Endothelial cell of umbilical vein (primary cell): Measurements from ENCODE around the gene GPR82. TPM values are rescaled to one million over a fixed set of nuclear protein-coding genes. Genes with fewer than 3 reads are reported as not detected.

ENCODE experiments used
- BruUV-seq: library from RNA; stranded (reverse); fragments of 400-500 nt; replicated peaks from 2 replicates; lab custom pipeline; 2021; lab: Mats Ljungman, UMichigan
- CTCF ChIA-PET: fragments of 300-600, 350-600 bp; sonication (Branson Sonifier 250); formaldehyde crosslinking; loops from one replicate; lab custom pipeline; 2021; ENCODE audit warnings: antibody characterized with exemption, inconsistent platforms; lab: Charles Lee
- POLR2A ChIA-PET: fragments of 300-600, 350-600 bp; sonication (Branson Sonifier 250); formaldehyde crosslinking; loops from one replicate; lab custom pipeline; 2021; ENCODE audit warnings: antibody characterized with exemption, inconsistent platforms; lab: Charles Lee
- DNase-seq: peaks from one replicate; pipeline ENCODE4 v3.0.0-alpha.2; 2011; ENCODE audit warnings: low read depth, low spot score
- FAIRE-seq: peaks from 2 replicates; lab custom pipeline; 2011; peaks lifted over from hg19 to GRCh38; lab: Jason Lieb, UNC
- H2AFZ ChIP-seq: 2 replicates; pipeline ENCODE4 v1.6.0; 2012; ENCODE audit warnings: low read depth, low read length, control low read depth, inconsistent platforms
- H3K27ac ChIP-seq: 2 replicates; pipeline ENCODE4 v1.5.1; 2011; ENCODE audit warnings: low read depth, mild to moderate bottlenecking, control low read depth, low read length, moderate library complexity; ENCODE audit not compliant: insufficient read depth
- H3K27me3 ChIP-seq, 2 experiments: 2 replicates each; pipeline versions ENCODE4 v1.6.0 to v1.6.1; 2011; ENCODE audit warnings: low read length in 2 of 2, mixed read lengths in 1 of 2; ENCODE audit not compliant: control insufficient read depth in 2 of 2, insufficient read depth in 2 of 2
- H3K36me3 ChIP-seq, 2 experiments: 2 replicates in 1 of 2; 3 replicates in 1 of 2; pipeline ENCODE4 v1.5.1; 2011; ENCODE audit warnings: low read length in 2 of 2, mild to moderate bottlenecking in 1 of 2, moderate library complexity in 1 of 2; ENCODE audit not compliant: control insufficient read depth in 2 of 2, insufficient read depth in 2 of 2; ENCODE audit errors: extremely low read depth in 1 of 2
- H3K4me1 ChIP-seq: 3 replicates; pipeline ENCODE4 v1.5.1; 2011; ENCODE audit warnings: mild to moderate bottlenecking, low read length; ENCODE audit not compliant: control insufficient read depth, insufficient read depth; ENCODE audit errors: extremely low read depth
- H3K4me2 ChIP-seq: 2 replicates; pipeline ENCODE4 v1.6.1; 2011; ENCODE audit warnings: low read length, control low read depth, mixed read lengths; ENCODE audit not compliant: insufficient read depth
- H3K4me3 ChIP-seq, 3 experiments: fragments of 200-600 bp in 1 of 3; sonication (generic), shearing (Covaris generic) in 1 of 3; replicated peaks in 1 of 3; 2 replicates each; pipeline ENCODE4 v1.5.1; 2011 to 2016; ENCODE audit warnings: control low read depth in 3 of 3, low read length in 3 of 3, mild to moderate bottlenecking in 2 of 3, inconsistent platforms in 1 of 3, low read depth in 1 of 3, moderate library complexity in 1 of 3; ENCODE audit not compliant: insufficient read depth in 1 of 3
- H3K79me2 ChIP-seq: 2 replicates; pipeline ENCODE4 v1.6.0; 2012; ENCODE audit warnings: low read length, inconsistent platforms; ENCODE audit not compliant: control insufficient read depth, insufficient read depth
- H3K9ac ChIP-seq: replicated peaks from 2 replicates; pipeline ENCODE3; 2011; ENCODE audit warnings: low read length, control low read depth; ENCODE audit not compliant: insufficient read depth; ENCODE audit errors: extremely low read depth
- H3K9me1 ChIP-seq: replicated peaks from 3 replicates; pipeline ENCODE4 v1.6.0; 2011; ENCODE audit warnings: mild to moderate bottlenecking, low read length; ENCODE audit not compliant: control insufficient read depth, insufficient read depth; ENCODE audit errors: extremely low read depth
- H3K9me3 ChIP-seq: replicated peaks from 2 replicates; pipeline ENCODE4 v1.5.1; 2012; ENCODE audit warnings: low read length, inconsistent platforms; ENCODE audit not compliant: control insufficient read depth, insufficient read depth
- H4K20me1 ChIP-seq: replicated peaks from 2 replicates; pipeline ENCODE3; 2011; ENCODE audit warnings: mild to moderate bottlenecking, low read length; ENCODE audit not compliant: control insufficient read depth, insufficient read depth; ENCODE audit errors: extremely low read depth
- CTCF ChIP-seq, 2 donors: IDR thresholded peaks; 1 replicate in 1 of 2; 2 replicates in 1 of 2; pipeline ENCODE4 v1.5.1; 2011; ENCODE audit warnings: low read length in 2 of 2, mild to moderate bottlenecking in 2 of 2, moderate library complexity in 2 of 2, control low read depth in 1 of 2, inconsistent platforms in 1 of 2, low read depth in 1 of 2; ENCODE audit not compliant: insufficient read depth in 1 of 2; ENCODE audit errors: extremely low read depth in 1 of 2
- EZH2 ChIP-seq: IDR thresholded peaks from 2 replicates; pipeline ENCODE4 v1.6.1; 2012; ENCODE audit warnings: borderline replicate concordance, low read depth, mild to moderate bottlenecking, moderate library complexity, low read length, inconsistent platforms; ENCODE audit not compliant: severe bottlenecking
- FOS ChIP-seq: IDR thresholded peaks from 2 replicates; pipeline ENCODE4 v1.6.1; 2011; ENCODE audit warnings: mild to moderate bottlenecking, low read length, moderate library complexity, borderline replicate concordance; ENCODE audit not compliant: insufficient read depth
- GATA2 ChIP-seq: IDR thresholded peaks from 2 replicates; pipeline ENCODE4 v1.7.0; 2011; ENCODE audit warnings: low read depth, mild to moderate bottlenecking, moderate library complexity, mixed read lengths, low read length; ENCODE audit not compliant: insufficient read length, insufficient read depth
- JUN ChIP-seq: IDR thresholded peaks from 2 replicates; pipeline ENCODE4 v1.6.1; 2011; ENCODE audit warnings: borderline replicate concordance, low read depth; ENCODE audit not compliant: insufficient read length, insufficient read depth
- MAX ChIP-seq: IDR thresholded peaks from 2 replicates; pipeline ENCODE4 v1.6.1; 2011; ENCODE audit not compliant: insufficient read depth, insufficient read length
- MYC ChIP-seq: IDR thresholded peaks from one replicate; pipeline ENCODE4 v1.6.1; 2011; ENCODE audit warnings: mild to moderate bottlenecking, low read depth, low read length
- POLR2A ChIP-seq: IDR thresholded peaks from 2 replicates; pipeline ENCODE4 v1.6.1; 2012; ENCODE audit warnings: low read depth, mild to moderate bottlenecking, control low read depth, low read length
- POLR2AphosphoS5 ChIP-seq: IDR thresholded peaks from 2 replicates; pipeline ENCODE4 v1.6.1; 2012; ENCODE audit warnings: low read depth, mild to moderate bottlenecking, control low read depth, low read length, moderate library complexity; ENCODE audit not compliant: insufficient read depth
- dilution Hi-C: fragments of 300-500 bp; cut with MboI; formaldehyde crosslinking; loops from one replicate; pipeline ENCODE4 v1.15.0; 2019; ENCODE audit warnings: low sequenced_read_pairs; ENCODE audit not compliant: extremely low pct_ligation_motif_present
- intact Hi-C: fragments of 100-400 bp; cut with micrococcal nuclease; formaldehyde crosslinking; loops from one replicate; pipeline ENCODE4 v1.10.0; 2022
- polyA plus RNA-seq, 4 experiments: library from polyadenylated mRNA; depleted of rRNA in 3 of 4; stranded (reverse) in 3 of 4; unstranded in 1 of 4; fragments of >200 nt; gene quantifications; 2 replicates each; pipeline versions ENCODE4 v1.2.1 to v1.2.3, GENCODE V29; 2011 to 2012; ENCODE audit warnings: missing spikeins in 1 of 4
- total RNA-seq: library from RNA; stranded (reverse); gene quantifications from 2 replicates; pipeline ENCODE4 v1.2.3, GENCODE V29; 2021

GPR82 gene
- total and polyA plus RNA-seq, 2 donors (not counting 3 experiments of a cell fraction or from before 2014, with no cell fraction given): not detected

- ChIA-PET POLR2A (no interaction called here), CTCF (no interaction called here)
- Histone ChIP-seq H3K4me2 (no peak overlapping the region), H4K20me1 (no peaks in the 10 kb centered on the region), H3K27ac (no peak overlapping the region), H3K79me2 (no peaks in the 10 kb centered on the region), H3K4me1 (no peaks in the 10 kb centered on the region), H3K27me3 (no peaks in the 10 kb centered on the region), H3K9ac (no peak overlapping the region), H3K4me3 (no peak overlapping the region), H3K9me3 (no peaks in the 10 kb centered on the region), H2AFZ (no peak overlapping the region), H3K9me1 (no peaks in the 10 kb centered on the region), H3K36me3 (no peaks in the 10 kb centered on the region)
- intact Hi-C loops (no loop called here), dilution Hi-C loops (no loop called here)
- TF ChIP-seq POLR2A (no peak), MAX (no peak), POLR2AphosphoS5 (no peak), CTCF (IDR thresholded peaks at IDR 0.05; ENCODE audit: extremely low read depth in 1 of 2, insufficient read depth in 1 of 2, low read depth in 1 of 2, low read length in 2 of 2) (no peak), EZH2 (no peak)
- FAIRE-seq (no peak), DNase-seq (no peak)
- BruUV-seq: no TSS peak
Measured at GRCh38 chrX:41737065-41737464, 13.1 kb downstream of the GPR82 start.

GRCh38 chrX:41739871-41740270, 15.9 kb downstream of the GPR82 start:
- intact Hi-C loops: no loop called here
- dilution Hi-C loops: no loop called here
- Histone ChIP-seq H3K4me2 (no peak overlapping the region), H3K9me3 (no peaks in the 10 kb centered on the region), H2AFZ (no peak overlapping the region), H3K4me3 (no peak overlapping the region), H3K9ac (no peak overlapping the region), H3K27me3 (no peaks in the 10 kb centered on the region), H3K9me1 (no peaks in the 10 kb centered on the region), H3K79me2 (no peaks in the 10 kb centered on the region), H3K27ac (no peak overlapping the region), H3K4me1 (no peaks in the 10 kb centered on the region), H4K20me1 (no peaks in the 10 kb centered on the region), H3K36me3 (no peaks in the 10 kb centered on the region)
- no peak for DNase-seq
- CTCF ChIA-PET: no interaction called here
- no TSS peak for BruUV-seq
- peak; percentile 57 for FAIRE-seq
- no peak for TF ChIP-seq POLR2A
- no peak for TF ChIP-seq EZH2
- no peak for TF ChIP-seq POLR2AphosphoS5
- no peak for TF ChIP-seq FOS
- TF ChIP-seq CTCF (IDR thresholded peaks at IDR 0.05; ENCODE audit: extremely low read depth in 1 of 2, insufficient read depth in 1 of 2, low read depth in 1 of 2, low read length in 2 of 2): no peak
- TF ChIP-seq GATA2: no peak
- TF ChIP-seq JUN: no peak
- TF ChIP-seq MAX: no peak
- no peak for TF ChIP-seq MYC
- POLR2A ChIA-PET: no interaction called here
